Caco-2 (cell line): ENCODE data around the gene PLXNA4. TPM values are rescaled to one million over a fixed set of nuclear protein-coding genes. Genes with fewer than 3 reads are reported as not detected.

Experiments used
- BruUV-seq: library from RNA; stranded (reverse); fragments of 400-500 nt; replicated peaks from 2 replicates; lab custom pipeline; 2021; lab: Mats Ljungman, UMichigan
- CTCF ChIA-PET: fragments of 300-600 bp; sonication (Branson Sonifier 250); formaldehyde crosslinking; loops from one replicate; lab custom pipeline; 2022; ENCODE audit warnings: antibody characterized with exemption; lab: Charles Lee
- POLR2A ChIA-PET: fragments of 300-600 bp; sonication (Branson Sonifier 250); formaldehyde crosslinking; loops from one replicate; lab custom pipeline; 2022; ENCODE audit warnings: antibody characterized with exemption; lab: Charles Lee
- DNase-seq, 2 experiments: peaks; one replicate each; pipeline versions ENCODE4 v3.0.0 to v3.0.0-alpha.2; 2020 to 2022
- H3K27me3 ChIP-seq: replicated peaks from 2 replicates; pipeline ENCODE4 v1.6.0; 2011; ENCODE audit warnings: low read length; ENCODE audit not compliant: control insufficient read depth, insufficient read depth
- H3K36me3 ChIP-seq: 2 replicates; pipeline ENCODE4 v1.5.1; 2011; ENCODE audit warnings: low read length; ENCODE audit not compliant: control insufficient read depth, insufficient read depth
- H3K4me1 ChIP-seq: fragments of 250-450 bp; sonication (Bioruptor Pico); 2 replicates; pipeline ENCODE4 v1.5.1; 2020; ENCODE audit warnings: mild to moderate bottlenecking
- H3K4me3 ChIP-seq: 2 replicates; pipeline ENCODE4 v1.5.1; 2011; ENCODE audit warnings: low read depth, mild to moderate bottlenecking, control low read depth, low read length
- H3K9me3 ChIP-seq: fragments of 250-450 bp; sonication (Bioruptor Pico); 2 replicates; pipeline ENCODE4 v1.5.1; 2020; ENCODE audit warnings: mild to moderate bottlenecking, moderate library complexity
- H3K27ac Mint-ChIP-seq: one replicate; pipeline ENCODE4 v1.8.0; 2022; ENCODE audit warnings: mixed read lengths; ENCODE audit not compliant: unreplicated experiment
- H3K27me3 Mint-ChIP-seq: one replicate; pipeline ENCODE4 v1.8.0; 2022; ENCODE audit warnings: mixed read lengths; ENCODE audit not compliant: insufficient read depth, unreplicated experiment
- H3K36me3 Mint-ChIP-seq: one replicate; pipeline ENCODE4 v1.8.0; 2022; ENCODE audit warnings: mild to moderate bottlenecking, mixed read lengths; ENCODE audit not compliant: insufficient read depth, unreplicated experiment
- H3K4me1 Mint-ChIP-seq: one replicate; pipeline ENCODE4 v1.8.0; 2022; ENCODE audit warnings: low read depth, mixed read lengths; ENCODE audit not compliant: unreplicated experiment
- H3K4me3 Mint-ChIP-seq: one replicate; pipeline ENCODE4 v1.8.0; 2022; ENCODE audit warnings: mild to moderate bottlenecking, moderate library complexity, mixed read lengths; ENCODE audit not compliant: unreplicated experiment
- H3K9me3 Mint-ChIP-seq: one replicate; pipeline ENCODE4 v1.8.0; 2022; ENCODE audit warnings: mixed read lengths; ENCODE audit not compliant: unreplicated experiment
- CTCF ChIP-seq, 2 experiments: fragments of 200-600 bp in 1 of 2; IDR thresholded peaks; 1 replicate in 1 of 2; 2 replicates in 1 of 2; pipeline versions ENCODE4 v1.5.1 to v1.8.0; 2011 to 2022; ENCODE audit warnings: antibody characterized with exemption in 1 of 2, control low read depth in 1 of 2, inconsistent platforms in 1 of 2, low read depth in 1 of 2, low read length in 1 of 2, mild to moderate bottlenecking in 1 of 2, moderate library complexity in 1 of 2; ENCODE audit not compliant: insufficient read depth in 1 of 2, severe bottlenecking in 1 of 2, unreplicated experiment in 1 of 2
- intact Hi-C: fragments of 100-400 bp; cut with micrococcal nuclease; formaldehyde crosslinking; loops from one replicate; pipeline ENCODE4 v1.10.0; 2022; ENCODE audit not compliant: unreplicated experiment
- total RNA-seq: library from RNA; stranded (reverse); gene quantifications from 2 replicates; pipeline ENCODE4 v1.2.3, GENCODE V29; 2022

Gene PLXNA4
- total RNA-seq, 1 experiment from 2014 or later = 0.43 TPM

GRCh38 chr7:132527467-132528410 is 48.5 kb downstream of the PLXNA4 start:
- Mint-ChIP-seq H3K27me3 (peaks cover 31% of the 10 kb centered on the region), H3K27ac (no peak overlapping the region), H3K36me3 (no peaks in the 10 kb centered on the region), H3K9me3 (no peaks in the 10 kb centered on the region), H3K4me1 (no peaks in the 10 kb centered on the region), H3K4me3 (no peak overlapping the region)
- ChIA-PET POLR2A (no interaction called here), CTCF (no interaction called here)
- no TSS peak for BruUV-seq
- Histone ChIP-seq H3K36me3 (no peaks in the 10 kb centered on the region), H3K4me3 (no peak overlapping the region), H3K9me3 (no peaks in the 10 kb centered on the region), H3K27me3 (no peaks in the 10 kb centered on the region; the same call in none of the 2 replicates), H3K4me1 (no peaks in the 10 kb centered on the region)
- no peak for TF ChIP-seq CTCF (IDR thresholded peaks at IDR 0.05; ENCODE audit: insufficient read depth in 1 of 2, low read depth in 1 of 2, low read length in 1 of 2, severe bottlenecking in 1 of 2, unreplicated experiment in 1 of 2)
- intact Hi-C loops = no loop called here
- DNase-seq = no peak

- no peak overlapping the region for H3K4me3 Mint-ChIP-seq
- BruUV-seq = no TSS peak
- H3K27me3 ChIP-seq = no peaks in the 10 kb centered on the region; the same call in none of the 2 replicates
- H3K27me3 Mint-ChIP-seq = peaks cover 33% of the 10 kb centered on the region
- POLR2A ChIA-PET = no interaction called here
- no peak for TF ChIP-seq CTCF (IDR thresholded peaks at IDR 0.05; ENCODE audit: insufficient read depth in 1 of 2, low read depth in 1 of 2, low read length in 1 of 2, severe bottlenecking in 1 of 2, unreplicated experiment in 1 of 2)
- H3K27ac Mint-ChIP-seq = no peak overlapping the region
- CTCF ChIA-PET = no interaction called here
- H3K4me1 ChIP-seq = no peaks in the 10 kb centered on the region
- H3K4me3 ChIP-seq = no peak overlapping the region
- no peaks in the 10 kb centered on the region for H3K9me3 ChIP-seq
- H3K36me3 Mint-ChIP-seq = no peaks in the 10 kb centered on the region
- intact Hi-C loops = no loop called here
- no peak for DNase-seq
- H3K4me1 Mint-ChIP-seq = no peaks in the 10 kb centered on the region
- H3K9me3 Mint-ChIP-seq = no peaks in the 10 kb centered on the region
- H3K36me3 ChIP-seq = no peaks in the 10 kb centered on the region
Measured at GRCh38 chr7:132526111-132526740, 50.0 kb downstream of the PLXNA4 start.

GRCh38 chr7:132521423-132521822 is 54.8 kb downstream of the PLXNA4 start:
- Mint-ChIP-seq H3K27me3 (peaks cover 28% of the 10 kb centered on the region), H3K4me3 (no peak overlapping the region), H3K36me3 (no peaks in the 10 kb centered on the region), H3K4me1 (no peaks in the 10 kb centered on the region), H3K9me3 (no peaks in the 10 kb centered on the region), H3K27ac (no peak overlapping the region)
- POLR2A ChIA-PET = no interaction called here
- Histone ChIP-seq H3K36me3 (no peaks in the 10 kb centered on the region), H3K4me1 (no peaks in the 10 kb centered on the region), H3K27me3 (no peaks in the 10 kb centered on the region; the same call in none of the 2 replicates), H3K4me3 (no peak overlapping the region), H3K9me3 (no peaks in the 10 kb centered on the region)
- TF ChIP-seq CTCF (IDR thresholded peaks at IDR 0.05; ENCODE audit: insufficient read depth in 1 of 2, low read depth in 1 of 2, low read length in 1 of 2, severe bottlenecking in 1 of 2, unreplicated experiment in 1 of 2) = no peak
- CTCF ChIA-PET = no interaction called here
- intact Hi-C loops = no loop called here
- no TSS peak for BruUV-seq
- no peak for DNase-seq
